ENCODE results near the gene CYP2F1. TPM values are rescaled to one million over a fixed set of nuclear protein-coding genes. Genes with fewer than 3 reads are reported as not detected.
"Not testable (repeated sequence)": the region's sequence is repeated elsewhere in the genome, so short reads cannot be mapped to it uniquely, and the experiment has no call there.

The CYP2F1 gene
- polyA plus RNA-seq, 1 donor from 2014 or later: not detected

DNA sequence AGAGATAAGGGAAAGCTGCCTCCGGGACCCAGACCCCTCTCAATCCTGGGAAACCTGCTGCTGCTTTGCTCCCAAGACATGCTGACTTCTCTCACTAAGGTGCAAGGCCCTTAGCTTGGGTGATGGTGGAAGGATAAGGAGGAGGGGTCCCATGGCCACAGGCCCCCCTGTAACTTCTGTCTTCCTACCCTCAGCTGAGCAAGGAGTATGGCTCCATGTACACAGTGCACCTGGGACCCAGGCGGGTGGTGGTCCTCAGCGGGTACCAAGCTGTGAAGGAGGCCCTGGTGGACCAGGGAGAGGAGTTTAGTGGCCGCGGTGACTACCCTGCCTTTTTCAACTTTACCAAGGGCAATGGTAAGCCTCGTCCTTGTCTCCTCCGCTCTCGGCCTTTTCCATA is 2.0 kb downstream of the CYP2F1 start:
- Histone ChIP-seq H3F3A (ENCODE audit: insufficient read depth, low read length, poor library complexity, severe bottlenecking) (no peaks in the 10 kb centered on the region), H3K9me2 (ENCODE audit: insufficient read depth, low read length) (no peaks in the 10 kb centered on the region), H3K79me2 (replicated peaks; ENCODE audit: insufficient read depth, low read length) (no peaks in the 10 kb centered on the region), H3K9me3 (ENCODE audit: low read length) (no peaks in the 10 kb centered on the region), H3K36me3 (ENCODE audit: insufficient read depth, low read length) (no peaks in the 10 kb centered on the region), H2AFZ (ENCODE audit: low read depth, low read length) (no peak overlapping the region), H3K4me2 (ENCODE audit: low read length) (no peak overlapping the region), H3K4me3 (ENCODE audit: low read length) (no peak overlapping the region), H3K9ac (ENCODE audit: low read length) (no peak overlapping the region), H3K27me3 (ENCODE audit: insufficient read depth, low read depth, low read length) (no peaks in the 10 kb centered on the region), H3K27ac (ENCODE audit: low read length) (no peak overlapping the region), H4K20me1 (ENCODE audit: insufficient read depth) (no peaks in the 10 kb centered on the region)
- TF ChIP-seq RAD21 (conservative IDR thresholded peaks at IDR 0.05) (no peak), EP300 (conservative IDR thresholded peaks at IDR 0.05; ENCODE audit: poor library complexity, severe bottlenecking) (no peak), SMC3 (conservative IDR thresholded peaks at IDR 0.05; ENCODE audit: poor library complexity) (no peak), MXI1 (conservative IDR thresholded peaks at IDR 0.05; ENCODE audit: poor library complexity, severe bottlenecking) (no peak), POLR2AphosphoS5 (IDR thresholded peaks at IDR 0.05) (no peak), TAF1 (IDR thresholded peaks at IDR 0.05; ENCODE audit: low read depth) (no peak), EZH2 (IDR thresholded peaks at IDR 0.05; ENCODE audit: borderline replicate concordance, insufficient read depth, low read length, poor library complexity, severe bottlenecking) (no peak)
- TF ChIP-seq, protein P1, sequence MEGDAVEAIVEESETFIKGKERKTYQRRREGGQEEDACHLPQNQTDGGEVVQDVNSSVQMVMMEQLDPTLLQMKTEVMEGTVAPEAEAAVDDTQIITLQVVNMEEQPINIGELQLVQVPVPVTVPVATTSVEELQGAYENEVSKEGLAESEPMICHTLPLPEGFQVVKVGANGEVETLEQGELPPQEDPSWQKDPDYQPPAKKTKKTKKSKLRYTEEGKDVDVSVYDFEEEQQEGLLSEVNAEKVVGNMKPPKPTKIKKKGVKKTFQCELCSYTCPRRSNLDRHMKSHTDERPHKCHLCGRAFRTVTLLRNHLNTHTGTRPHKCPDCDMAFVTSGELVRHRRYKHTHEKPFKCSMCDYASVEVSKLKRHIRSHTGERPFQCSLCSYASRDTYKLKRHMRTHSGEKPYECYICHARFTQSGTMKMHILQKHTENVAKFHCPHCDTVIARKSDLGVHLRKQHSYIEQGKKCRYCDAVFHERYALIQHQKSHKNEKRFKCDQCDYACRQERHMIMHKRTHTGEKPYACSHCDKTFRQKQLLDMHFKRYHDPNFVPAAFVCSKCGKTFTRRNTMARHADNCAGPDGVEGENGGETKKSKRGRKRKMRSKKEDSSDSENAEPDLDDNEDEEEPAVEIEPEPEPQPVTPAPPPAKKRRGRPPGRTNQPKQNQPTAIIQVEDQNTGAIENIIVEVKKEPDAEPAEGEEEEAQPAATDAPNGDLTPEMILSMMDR (IDR thresholded peaks at IDR 0.05; ENCODE audit: poor library complexity, severe bottlenecking): no peak
- TF ChIP-seq, protein P2, sequence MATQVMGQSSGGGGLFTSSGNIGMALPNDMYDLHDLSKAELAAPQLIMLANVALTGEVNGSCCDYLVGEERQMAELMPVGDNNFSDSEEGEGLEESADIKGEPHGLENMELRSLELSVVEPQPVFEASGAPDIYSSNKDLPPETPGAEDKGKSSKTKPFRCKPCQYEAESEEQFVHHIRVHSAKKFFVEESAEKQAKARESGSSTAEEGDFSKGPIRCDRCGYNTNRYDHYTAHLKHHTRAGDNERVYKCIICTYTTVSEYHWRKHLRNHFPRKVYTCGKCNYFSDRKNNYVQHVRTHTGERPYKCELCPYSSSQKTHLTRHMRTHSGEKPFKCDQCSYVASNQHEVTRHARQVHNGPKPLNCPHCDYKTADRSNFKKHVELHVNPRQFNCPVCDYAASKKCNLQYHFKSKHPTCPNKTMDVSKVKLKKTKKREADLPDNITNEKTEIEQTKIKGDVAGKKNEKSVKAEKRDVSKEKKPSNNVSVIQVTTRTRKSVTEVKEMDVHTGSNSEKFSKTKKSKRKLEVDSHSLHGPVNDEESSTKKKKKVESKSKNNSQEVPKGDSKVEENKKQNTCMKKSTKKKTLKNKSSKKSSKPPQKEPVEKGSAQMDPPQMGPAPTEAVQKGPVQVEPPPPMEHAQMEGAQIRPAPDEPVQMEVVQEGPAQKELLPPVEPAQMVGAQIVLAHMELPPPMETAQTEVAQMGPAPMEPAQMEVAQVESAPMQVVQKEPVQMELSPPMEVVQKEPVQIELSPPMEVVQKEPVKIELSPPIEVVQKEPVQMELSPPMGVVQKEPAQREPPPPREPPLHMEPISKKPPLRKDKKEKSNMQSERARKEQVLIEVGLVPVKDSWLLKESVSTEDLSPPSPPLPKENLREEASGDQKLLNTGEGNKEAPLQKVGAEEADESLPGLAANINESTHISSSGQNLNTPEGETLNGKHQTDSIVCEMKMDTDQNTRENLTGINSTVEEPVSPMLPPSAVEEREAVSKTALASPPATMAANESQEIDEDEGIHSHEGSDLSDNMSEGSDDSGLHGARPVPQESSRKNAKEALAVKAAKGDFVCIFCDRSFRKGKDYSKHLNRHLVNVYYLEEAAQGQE (IDR thresholded peaks at IDR 0.05; ENCODE audit: borderline replicate concordance): no peak

DNA sequence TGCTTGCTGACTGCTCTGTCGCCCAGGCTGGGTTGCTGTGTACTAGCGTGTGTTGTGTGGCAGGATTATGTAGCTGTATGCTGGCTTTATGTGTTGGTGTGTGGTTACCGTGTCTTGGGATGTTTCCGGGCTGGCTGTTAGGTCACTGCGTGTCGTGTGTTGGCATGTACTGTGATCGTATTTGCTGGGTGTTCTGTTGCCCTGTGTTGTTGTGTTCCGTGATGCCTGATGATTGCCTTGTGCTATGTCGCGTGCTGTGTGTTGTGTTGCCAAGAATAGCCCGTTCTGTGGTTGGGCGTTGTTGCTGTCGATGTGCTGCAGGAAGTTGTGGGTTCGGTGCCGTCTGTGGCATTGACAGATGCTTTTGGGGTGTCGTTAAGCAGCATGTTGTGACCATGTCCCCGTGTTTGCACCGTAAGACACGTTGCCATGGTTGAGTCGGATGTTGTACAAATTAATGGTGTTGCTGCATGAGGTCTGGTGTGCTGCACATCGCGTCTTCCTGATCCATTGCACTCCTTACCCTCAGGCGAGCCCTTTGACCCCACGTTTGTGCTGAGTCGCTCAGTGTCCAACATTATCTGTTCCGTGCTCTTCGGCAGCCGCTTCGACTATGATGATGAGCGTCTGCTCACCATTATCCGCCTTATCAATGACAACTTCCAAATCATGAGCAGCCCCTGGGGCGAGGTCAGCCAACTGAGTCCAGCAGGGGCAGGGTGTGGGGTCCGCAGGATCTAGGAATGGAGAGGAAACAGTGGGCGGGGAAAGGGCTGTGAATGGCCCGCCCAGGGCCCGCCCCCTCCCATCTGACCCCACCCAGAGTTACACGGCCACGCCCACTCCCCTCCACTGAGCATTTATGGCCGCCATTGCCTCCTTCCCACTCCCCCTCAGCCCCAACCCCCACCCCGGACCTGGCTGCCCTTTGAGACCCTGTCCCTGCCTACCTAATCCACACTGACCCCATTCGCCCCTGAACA is 7.0 kb downstream of the CYP2F1 start:
- H2AFZ ChIP-seq (ENCODE audit: low read depth, low read length); H3K27me3 ChIP-seq (ENCODE audit: insufficient read depth, low read depth, low read length); H3K9me3 ChIP-seq (ENCODE audit: low read length); H3K4me2 ChIP-seq (ENCODE audit: low read length); H3F3A ChIP-seq (ENCODE audit: insufficient read depth, low read length, poor library complexity, severe bottlenecking); H3K9ac ChIP-seq (ENCODE audit: low read length); H3K4me3 ChIP-seq (ENCODE audit: low read length); H4K20me1 ChIP-seq (ENCODE audit: insufficient read depth); H3K36me3 ChIP-seq (ENCODE audit: insufficient read depth, low read length); H3K79me2 ChIP-seq (replicated peaks; ENCODE audit: insufficient read depth, low read length); H3K27ac ChIP-seq (ENCODE audit: low read length); H3K9me2 ChIP-seq (ENCODE audit: insufficient read depth, low read length): not testable (repeated sequence)

DNA sequence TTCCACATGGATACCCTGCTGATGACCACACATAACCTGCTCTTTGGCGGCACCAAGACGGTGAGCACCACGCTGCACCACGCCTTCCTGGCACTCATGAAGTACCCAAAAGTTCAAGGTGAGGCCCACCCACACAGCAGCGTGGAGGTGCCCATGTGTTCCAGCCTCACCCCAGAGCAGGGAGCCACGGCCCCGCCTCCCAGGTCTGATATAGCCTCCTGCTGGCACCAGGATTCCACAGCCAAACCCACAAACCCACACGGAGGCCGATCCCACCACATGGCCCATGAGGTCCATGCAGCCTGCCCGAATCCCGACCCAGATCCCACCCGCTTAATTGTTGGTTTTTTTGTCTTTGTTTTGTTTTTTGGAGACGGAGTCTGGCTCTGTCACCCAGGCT is 8.6 kb downstream of the CYP2F1 start:
- not testable (repeated sequence) for H3K9ac ChIP-seq (ENCODE audit: low read length); H2AFZ ChIP-seq (ENCODE audit: low read depth, low read length); H4K20me1 ChIP-seq (ENCODE audit: insufficient read depth); H3K27me3 ChIP-seq (ENCODE audit: insufficient read depth, low read depth, low read length); H3K4me2 ChIP-seq (ENCODE audit: low read length); H3K9me2 ChIP-seq (ENCODE audit: insufficient read depth, low read length); H3K36me3 ChIP-seq (ENCODE audit: insufficient read depth, low read length); H3K79me2 ChIP-seq (replicated peaks; ENCODE audit: insufficient read depth, low read length); H3K4me3 ChIP-seq (ENCODE audit: low read length); H3F3A ChIP-seq (ENCODE audit: insufficient read depth, low read length, poor library complexity, severe bottlenecking); H3K9me3 ChIP-seq (ENCODE audit: low read length); H3K27ac ChIP-seq (ENCODE audit: low read length)
